ENCODE results near the gene ZDHHC1.

GRCh38 chr16:67454104-67454503, 37.8 kb upstream of the ZDHHC1 start:
- TF ChIP-seq CTCF (IDR thresholded peaks at IDR 0.05) = no peak
- no peak for TF ChIP-seq MAX (IDR thresholded peaks at IDR 0.05; ENCODE audit: low read depth)
